ENCODE data around the gene ASS1.
"Not testable (repeated sequence)": the region's sequence is repeated elsewhere in the genome, so short reads cannot be mapped to it uniquely, and the experiment has no call there.

The ASS1 gene

DNA sequence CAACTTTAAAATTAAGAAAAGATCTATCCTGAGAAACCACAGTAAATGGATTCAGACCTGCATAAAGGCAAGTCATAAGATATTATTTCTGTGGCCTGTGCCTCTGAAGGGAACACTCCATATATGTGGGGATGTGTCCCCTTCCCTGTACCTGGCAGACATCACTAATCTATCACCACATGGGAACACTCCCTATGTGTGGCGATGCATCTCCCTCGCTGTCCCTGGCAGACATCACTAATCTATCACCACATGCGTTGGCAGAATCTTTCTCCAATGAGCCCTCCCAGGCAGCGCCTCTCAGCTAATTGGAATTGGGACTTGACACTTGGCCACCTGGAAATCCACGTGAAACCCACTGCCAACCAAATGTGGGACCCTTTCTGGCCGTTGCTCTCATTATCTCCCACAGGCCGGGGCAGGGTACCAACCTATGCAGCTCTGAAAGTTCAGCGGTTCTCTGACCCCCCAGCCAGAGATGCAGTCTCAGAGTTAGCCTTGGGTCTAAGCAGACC, 25.2 kb upstream of the ASS1 start:
- DNase-seq = no peak

DNA sequence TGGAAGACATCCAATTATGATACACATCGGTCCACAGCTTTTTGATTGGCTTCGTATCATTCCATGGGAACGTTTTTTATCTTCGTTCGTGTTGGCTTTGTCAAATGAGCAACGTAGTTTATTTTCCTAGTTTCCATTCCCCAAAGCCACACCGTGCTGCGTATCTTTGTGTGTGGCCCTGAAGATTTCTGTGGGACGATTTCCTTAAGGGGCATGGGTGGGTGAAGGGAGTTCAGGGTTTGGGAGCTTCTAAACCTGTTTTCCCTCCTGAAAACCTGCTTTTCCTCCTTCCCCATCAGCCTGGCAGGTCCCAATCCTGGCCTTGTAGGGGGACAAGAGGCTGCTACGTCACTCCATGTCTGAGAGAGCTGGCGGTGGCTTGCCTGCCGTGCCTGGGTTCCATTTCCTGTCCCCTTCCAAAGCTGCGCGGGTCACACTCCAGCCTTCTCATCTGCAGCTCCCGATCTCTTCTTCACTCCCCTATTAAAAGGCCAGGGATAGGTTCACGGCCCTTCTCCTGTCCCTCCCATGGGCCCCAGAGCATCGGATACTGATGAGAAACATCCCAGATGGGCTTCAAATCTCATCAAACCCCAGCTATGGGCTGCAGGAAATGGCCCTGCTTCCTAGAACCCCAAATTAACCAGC, 23.5 kb upstream of the ASS1 start:
- no peak for DNase-seq

DNA sequence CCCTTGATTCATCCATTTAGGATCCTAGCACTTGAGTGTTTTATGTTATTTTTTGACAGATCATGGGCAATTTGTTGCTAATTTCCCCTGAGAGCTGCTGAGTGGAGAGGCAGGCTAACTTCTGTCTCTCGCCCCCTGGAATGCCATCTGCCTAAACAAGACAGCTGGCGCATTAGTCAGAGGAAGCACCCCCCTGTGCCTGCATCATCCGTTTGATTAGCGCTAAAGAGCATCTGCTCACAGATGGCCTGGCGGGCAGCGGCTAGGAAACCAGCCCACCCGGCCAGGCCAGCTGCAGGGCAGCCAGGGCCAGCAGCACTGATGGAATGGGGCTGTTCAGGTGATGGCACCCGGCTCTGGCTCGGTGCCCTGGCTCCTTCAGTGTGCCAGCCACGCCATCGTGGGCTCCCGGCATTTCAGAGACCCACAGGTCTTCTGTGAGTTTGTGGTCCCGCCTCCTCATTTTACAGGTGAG, 22.9 kb upstream of the ASS1 start:
- DNase-seq = peak; percentile 72 to 92

DNA sequence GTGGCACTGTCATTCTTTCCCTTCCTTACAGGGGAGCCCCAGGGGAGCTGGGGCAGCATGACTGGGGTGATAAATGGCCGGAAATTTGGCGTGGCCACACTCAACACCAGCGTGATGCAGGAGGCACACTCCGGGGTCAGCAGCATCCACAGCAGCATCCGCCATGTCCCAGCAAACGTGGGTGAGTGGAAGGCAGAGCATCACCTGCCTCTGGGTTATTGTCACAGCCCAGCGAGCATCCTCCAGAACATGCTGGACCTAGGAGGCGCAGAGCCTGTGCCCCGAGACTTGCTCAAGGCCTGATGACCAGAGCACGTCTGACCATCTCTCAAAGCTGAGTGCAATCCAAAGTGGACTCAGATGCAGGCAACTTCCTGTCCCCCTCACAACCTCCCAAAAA, 22.2 kb upstream of the ASS1 start:
- no peak for DNase-seq

DNA sequence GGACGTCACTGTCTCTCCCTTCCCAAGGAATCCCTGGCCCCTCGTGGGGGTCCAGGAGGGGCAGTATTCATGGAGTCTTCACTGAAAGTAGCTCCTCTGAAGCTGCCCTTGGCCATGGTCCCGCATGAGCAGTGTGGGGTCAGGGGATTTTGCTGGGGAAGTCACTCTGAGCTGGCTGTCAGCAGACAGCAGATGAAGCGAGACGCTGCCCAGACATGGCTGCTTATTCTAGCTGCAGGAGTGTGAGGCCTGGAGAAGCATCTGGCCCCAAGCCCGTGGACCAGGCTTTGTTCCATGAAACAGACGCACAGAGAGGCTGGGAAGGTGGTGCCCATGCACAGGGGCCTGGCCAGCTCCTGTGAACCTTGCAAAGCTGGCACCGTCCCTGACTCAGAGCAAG, 21.5 kb upstream of the ASS1 start:
- DNase-seq = peak; percentile 67 to 80

DNA sequence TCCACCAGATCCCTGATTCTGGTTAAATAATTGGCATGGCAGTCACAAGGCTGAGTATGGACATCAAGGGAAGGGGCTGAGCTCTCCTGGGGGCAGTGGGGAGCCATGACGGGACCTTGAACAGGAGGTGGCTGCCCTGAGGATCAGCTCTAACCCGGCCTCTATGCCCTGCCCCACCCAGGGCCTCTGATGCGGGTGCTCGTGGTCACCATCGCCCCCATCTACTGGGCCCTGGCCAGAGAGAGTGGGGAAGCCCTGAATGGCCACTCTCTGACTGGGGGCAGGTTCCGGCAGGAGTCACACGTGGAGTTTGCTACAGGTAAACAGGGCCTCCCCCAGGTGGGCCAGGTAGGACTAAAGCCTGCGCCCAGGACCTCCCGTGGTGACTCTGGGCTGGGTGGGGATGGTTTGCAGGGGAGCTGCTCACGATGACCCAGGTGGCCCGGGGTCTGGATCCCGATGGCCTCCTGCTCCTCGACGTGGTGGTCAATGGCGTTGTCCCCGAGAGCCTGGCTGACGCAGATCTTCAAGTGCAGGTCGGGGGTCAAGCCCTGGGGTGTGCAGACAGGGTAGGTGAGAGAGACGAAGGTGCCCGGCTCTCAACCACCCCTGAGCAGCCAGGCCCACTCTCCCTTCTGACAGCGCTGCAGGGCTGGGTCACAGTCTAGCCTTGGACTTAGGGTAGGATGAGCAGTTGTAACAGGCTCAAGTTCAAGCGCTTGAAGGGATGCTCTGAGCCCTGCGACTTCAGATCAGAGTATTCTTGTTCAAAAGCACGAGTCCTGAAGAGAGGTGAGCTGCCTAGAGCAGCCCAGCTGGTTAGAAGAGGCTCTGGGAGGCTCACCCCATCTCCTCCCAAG, 19.9 kb upstream of the ASS1 start:
- no peak for DNase-seq

DNA sequence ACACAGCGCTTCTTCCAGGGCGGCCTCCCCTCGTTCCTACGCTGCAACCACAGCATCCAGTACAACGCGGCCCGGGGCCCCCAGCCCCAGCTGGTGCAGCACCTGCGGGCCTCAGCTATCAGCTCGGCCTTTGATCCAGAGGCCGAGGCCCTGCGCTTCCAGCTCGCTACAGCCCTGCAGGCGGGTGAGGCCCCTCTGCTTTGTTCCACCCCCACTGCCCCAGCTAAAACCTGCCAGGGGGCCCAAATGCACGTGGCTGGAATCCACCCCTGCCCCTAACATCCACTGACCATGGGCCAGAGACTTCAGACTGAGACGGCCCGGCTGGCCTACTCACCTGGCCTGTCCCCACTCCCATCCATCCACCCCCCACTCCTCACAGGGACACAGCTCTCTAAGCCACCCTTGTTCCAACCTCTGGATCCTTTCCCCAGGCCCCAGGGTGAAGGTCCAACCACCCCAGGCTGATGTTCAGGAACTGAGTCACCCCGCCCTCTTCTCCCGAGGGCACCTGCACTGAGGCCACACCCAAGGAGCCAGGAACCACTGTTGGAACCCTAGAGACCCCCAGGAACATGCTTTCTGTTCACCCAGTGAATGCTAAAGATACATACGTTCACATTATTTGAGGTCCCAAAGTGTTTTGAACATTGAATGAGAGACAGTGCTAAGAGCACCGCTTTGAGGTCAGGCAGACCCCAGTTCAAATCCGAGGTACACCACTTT, 18.9 kb upstream of the ASS1 start:
- DNase-seq = no peak

DNA sequence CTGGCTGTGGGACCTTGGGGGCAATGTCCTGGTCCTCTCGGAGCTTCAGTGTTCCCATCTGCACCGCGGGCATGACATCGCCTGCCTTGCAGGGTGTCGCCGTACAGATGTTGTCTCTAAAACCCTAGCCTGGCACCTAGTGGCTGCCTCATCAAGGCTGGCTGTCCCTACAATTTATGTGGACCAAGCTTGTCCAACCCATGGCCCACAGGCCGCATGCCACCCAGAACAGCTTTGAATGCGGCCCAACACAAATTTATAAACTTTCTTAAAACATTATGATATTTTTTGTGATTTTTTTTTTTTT, 18.3 kb upstream of the ASS1 start:
- DNase-seq = no peak

DNA sequence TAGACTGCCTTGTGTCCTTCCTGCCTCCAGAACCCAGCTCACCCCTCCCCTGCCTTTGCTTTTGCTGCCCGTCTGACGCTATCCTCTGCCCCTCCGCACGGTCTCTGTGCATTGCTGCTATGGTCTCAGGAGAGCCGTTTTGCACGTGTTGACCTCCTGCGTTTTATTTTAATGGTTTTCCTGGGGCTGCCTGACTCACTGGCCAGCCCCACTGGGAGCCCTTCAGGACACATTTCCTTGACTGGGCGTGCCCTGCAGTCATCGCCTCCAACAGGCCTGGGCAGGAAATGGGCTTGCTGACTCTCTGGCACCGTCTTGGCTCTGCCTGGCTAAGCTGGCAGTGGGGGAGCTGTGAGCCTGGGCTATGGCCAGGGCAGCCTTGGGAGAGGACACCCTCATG, 17.9 kb upstream of the ASS1 start:
- peak; percentile 36 to 46 for DNase-seq

DNA sequence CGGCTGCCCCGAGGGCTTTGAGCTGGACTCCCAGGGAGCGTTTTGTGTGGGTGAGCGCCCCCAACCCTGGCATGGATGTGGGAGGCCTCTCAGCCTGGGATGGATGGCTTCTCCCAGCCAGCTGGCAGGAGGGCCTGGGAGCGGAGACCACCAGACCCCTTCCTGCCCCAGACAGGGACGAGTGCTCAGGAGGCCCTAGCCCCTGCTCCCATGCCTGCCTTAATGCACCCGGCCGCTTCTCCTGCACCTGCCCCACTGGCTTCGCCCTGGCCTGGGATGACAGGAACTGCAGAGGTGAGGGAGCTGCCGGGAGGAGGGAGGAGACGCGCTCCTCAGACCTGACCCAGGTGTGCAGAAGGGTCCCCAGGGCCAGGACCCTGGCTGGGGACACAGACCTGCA, 17.4 kb upstream of the ASS1 start:
- DNase-seq = no peak

DNA sequence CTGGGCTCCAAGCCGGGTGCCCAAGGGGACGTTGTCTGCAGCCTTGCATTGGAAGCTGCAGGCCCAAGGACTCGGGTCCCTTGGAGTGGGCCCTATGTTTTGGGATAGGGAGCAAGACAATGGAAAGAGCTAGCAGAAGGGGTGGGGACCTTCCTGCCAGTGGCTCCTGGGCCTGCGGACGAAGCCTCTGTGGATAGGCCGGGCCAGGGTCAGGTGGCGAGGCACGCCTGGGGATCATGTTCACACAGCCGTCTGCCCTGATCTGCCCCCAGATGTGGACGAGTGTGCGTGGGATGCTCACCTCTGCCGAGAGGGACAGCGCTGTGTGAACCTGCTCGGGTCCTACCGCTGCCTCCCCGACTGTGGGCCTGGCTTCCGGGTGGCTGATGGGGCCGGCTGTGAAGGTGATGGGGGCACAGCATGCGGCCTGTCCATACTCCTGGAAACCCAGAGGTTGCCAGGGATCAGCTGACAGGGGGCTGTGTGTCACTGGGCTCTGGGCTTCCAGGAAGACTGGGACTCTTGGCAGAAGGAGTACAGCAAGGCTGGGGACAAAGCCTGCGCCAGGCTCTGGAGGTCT, 16.6 kb upstream of the ASS1 start:
- DNase-seq = no peak

DNA sequence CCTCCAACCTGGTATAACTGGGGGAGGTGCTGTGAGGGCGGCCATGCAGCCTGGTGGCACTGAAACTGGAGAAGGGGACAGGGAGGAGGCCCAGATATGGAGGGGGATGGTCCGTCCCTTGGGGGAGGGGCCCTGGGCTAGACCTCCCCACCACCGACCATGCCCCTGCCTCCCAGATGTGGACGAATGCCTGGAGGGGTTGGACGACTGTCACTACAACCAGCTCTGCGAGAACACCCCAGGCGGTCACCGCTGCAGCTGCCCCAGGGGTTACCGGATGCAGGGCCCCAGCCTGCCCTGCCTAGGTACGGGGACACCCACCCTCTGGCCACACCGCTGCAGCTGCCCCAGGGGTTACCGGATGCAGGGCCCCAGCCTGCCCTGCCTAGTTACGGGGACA, 15.4 kb upstream of the ASS1 start:
- DNase-seq = no peak

DNA sequence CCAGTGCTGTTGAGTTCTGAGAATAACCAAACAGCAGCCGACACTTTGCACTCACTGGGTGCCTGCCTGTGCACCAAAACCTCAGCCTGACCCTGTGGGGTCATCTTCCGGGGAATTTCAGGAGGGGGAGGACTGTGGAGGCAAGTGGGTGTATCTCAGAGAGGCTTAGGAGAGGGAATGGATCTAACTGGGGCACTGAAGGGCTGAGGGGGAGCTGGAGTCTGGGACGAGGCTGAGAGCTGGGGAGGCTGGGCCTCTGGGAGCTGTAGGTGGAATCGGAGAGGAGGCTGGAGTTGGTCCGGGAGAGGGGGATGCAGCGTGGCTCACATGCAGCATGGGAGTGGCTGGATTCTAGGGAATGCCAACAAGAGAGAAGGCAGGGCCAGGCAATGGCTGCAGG, 14.9 kb upstream of the ASS1 start:
- no peak for DNase-seq

DNA sequence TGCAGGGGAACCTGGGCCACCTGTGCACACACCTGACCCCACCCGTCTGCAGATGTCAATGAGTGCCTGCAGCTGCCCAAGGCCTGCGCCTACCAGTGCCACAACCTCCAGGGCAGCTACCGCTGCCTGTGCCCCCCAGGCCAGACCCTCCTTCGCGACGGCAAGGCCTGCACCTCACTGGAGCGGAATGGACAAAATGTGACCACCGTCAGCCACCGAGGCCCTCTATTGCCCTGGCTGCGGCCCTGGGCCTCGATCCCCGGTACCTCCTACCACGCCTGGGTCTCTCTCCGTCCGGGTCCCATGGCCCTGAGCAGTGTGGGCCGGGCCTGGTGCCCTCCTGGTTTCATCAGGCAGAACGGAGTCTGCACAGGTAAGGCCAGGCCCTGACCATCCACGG, 14.5 kb upstream of the ASS1 start:
- no peak for DNase-seq

DNA sequence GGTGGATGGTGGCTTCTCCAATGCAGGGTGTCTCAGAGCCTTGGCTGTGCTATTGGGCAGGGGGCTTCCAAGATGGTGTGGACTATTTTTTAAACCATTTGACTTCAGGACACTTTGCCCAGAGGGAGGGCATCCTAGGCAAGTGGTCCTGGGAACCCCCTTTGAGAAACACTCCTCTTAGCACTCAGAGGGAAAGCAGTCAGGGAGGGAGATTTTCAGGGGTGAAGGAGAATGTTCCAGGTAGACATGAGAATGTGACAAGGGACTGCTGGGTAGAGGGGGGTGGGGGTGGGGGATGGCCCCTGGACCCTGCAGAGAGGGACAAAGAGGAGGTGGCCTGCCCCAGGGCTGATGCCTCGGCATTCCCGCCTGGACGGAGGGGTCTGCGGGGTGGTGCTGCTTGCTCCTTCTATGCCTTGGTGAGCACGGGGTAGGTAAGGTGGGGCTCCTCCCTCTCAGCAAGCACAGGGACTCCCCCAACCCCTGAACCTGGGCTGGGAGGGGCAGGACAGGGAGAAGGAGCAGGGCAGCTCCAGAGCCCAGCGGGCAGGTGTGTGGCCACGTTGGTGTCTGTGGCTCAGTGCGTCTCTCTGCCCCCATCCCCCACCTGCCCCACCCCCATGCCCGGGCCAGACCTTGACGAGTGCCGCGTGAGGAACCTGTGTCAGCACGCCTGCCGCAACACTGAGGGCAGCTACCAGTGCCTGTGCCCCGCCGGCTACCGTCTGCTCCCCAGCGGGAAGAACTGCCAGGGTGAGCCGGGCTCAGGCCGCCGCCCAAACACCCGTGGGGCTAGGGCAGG, 13.8 kb upstream of the ASS1 start:
- no peak for DNase-seq

DNA sequence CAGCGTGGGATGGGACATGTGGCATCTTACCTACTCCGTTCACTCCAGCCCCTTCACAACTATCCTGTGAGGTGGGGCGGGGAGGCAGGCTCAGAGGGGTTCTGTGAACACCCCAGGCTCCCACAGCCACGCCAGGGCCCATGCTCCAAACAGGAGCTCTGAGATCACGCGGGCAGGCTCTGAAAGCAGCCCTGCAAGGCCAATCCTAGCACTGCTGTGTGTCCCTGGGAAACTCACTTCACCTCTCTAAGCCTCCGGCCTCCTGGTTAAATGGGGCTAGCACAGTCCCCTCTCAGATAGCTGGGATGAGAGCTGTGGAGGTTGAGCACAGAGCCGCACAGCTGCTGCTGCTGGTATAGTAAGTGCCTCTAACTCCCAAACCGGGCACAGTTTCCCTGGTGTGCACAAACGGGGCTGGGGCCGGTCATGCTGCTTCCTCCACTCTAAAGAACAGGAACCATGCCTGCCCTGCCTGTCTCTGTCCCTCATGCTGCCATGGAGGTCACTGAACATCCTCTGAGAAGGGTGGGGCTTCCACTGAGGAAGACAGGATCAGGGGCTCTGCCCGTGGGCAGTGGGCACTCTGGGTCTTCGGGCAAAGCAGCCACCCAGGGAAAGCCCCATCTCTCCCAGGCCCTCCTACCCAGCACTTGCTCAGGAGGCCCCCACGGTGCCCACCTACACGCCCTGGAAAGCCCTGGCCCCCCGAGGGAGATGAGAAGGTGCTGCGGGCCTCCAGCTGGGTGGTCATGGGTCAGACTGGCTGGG, 13.0 kb upstream of the ASS1 start:
- DNase-seq = no peak

DNA sequence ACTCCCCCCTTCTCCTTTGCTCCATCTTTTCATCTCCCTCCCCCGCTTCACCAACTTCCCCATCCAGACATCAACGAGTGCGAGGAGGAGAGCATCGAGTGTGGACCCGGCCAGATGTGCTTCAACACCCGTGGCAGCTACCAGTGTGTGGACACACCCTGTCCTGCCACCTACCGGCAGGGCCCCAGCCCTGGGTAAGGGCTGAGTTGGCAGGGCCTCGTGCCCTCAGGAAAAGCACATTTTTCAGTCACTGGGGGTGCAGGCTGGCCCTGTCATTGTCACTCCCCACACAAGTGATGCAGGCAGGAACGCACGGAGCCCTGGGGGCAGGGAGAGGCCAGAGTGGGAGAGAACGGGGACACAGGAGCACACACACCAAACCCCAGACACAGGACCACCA, 12.4 kb upstream of the ASS1 start:
- no peak for DNase-seq

DNA sequence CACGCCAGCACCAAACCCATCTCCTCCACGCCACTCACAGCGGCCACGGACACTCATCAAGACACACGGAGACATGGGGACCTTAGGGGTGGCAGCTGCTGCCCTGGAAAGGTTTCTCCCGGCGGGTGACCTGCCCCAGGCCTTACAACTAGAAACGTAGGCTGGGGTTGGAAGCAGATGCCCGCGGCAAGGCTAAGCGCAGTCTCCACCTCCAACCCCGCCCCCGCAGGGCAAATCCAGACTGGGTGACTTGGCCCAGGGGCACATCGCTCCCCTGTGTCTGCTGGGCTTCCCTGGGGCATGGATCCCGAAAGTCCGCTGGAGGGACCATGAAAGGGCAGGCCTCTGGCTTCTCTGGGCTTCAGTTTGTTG, 12.0 kb upstream of the ASS1 start:
- DNase-seq = no peak

DNA sequence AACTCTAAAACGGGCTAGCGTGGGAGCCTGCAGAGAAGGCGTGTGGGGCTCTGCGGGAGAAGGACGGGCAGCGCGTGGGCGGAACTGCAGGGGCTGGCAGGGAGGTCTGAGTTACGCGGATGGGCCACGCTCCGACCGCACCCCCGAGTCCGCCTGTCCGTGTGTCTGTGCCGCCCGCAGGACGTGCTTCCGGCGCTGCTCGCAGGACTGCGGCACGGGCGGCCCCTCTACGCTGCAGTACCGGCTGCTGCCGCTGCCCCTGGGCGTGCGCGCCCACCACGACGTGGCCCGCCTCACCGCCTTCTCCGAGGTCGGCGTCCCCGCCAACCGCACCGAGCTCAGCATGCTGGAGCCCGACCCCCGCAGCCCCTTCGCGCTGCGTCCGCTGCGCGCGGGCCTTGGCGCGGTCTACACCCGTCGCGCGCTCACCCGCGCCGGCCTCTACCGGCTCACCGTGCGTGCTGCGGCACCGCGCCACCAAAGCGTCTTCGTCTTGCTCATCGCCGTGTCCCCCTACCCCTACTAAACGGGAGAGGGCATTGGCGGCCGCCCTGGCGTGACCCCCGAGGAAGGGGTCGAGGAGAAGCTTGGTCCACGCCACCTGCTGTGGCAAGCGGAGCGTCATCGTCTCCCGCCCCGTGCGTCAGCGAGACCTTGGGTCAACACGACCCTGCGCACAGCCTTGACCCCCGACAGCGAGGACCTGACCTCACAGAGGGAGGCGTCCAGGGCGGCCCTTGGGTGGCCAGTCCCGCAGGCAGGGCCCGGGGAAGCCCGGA, 11.4 kb upstream of the ASS1 start:
- DNase-seq = no peak

DNA sequence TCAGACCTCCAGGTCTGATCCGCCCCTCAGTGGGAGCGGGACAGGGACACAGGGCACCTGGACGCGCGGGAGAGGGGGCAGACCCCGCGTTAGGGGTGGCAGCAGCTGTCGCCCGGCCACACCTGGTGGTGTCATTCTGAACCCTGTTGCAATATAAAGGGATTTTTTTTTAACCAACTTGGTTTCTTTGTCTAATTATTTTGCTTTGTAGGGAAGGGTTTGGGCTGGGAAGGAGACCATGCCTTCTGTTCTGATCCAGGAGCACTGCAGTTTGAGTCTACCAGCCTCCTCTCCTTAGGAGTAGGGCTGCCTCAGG, 10.9 kb upstream of the ASS1 start:
- DNase-seq = no peak

DNA sequence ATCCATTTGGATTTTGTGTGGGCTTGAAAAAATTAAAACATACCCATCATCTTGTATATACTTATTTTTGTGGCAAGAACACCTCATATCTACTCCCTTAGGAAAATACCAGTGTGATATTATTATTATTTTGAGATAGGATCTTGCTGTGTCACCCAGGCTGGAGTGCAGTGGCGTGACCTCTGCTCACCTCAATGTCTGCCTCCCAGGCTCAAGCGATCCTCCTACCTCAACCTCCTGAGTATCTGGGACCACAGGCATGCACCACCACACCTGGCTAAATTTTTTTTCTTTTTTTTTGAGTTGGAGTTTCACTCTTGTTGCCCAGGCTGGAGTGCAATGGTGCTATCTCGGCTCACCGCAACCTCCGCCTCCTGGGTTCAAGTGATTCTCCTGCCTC, 10.1 kb upstream of the ASS1 start:
- DNase-seq = not testable (repeated sequence)

All from NCI-H446 (cell line).